ENCODE measurements around the gene PF4V1.

DNA sequence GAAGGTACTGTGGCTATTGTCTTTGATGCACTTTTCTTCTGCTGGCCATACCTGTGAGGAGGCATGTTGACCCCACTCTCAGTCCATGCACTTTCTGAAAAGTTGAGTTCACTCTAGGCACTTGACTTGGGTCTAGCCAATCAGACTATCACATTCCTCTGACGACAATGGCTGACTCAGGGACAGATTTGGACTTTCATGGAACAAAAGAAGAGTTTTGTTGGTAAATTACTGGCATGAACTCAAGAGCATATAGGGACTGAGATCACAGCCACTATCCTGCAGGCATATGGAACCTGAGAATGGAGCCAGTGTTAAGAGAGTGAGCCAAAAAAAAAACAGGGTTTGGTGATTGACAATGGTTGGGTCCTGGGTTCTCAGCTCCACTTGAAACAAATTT, 41.3 kb upstream of the PF4V1 start:
- TF ChIP-seq, protein P1, sequence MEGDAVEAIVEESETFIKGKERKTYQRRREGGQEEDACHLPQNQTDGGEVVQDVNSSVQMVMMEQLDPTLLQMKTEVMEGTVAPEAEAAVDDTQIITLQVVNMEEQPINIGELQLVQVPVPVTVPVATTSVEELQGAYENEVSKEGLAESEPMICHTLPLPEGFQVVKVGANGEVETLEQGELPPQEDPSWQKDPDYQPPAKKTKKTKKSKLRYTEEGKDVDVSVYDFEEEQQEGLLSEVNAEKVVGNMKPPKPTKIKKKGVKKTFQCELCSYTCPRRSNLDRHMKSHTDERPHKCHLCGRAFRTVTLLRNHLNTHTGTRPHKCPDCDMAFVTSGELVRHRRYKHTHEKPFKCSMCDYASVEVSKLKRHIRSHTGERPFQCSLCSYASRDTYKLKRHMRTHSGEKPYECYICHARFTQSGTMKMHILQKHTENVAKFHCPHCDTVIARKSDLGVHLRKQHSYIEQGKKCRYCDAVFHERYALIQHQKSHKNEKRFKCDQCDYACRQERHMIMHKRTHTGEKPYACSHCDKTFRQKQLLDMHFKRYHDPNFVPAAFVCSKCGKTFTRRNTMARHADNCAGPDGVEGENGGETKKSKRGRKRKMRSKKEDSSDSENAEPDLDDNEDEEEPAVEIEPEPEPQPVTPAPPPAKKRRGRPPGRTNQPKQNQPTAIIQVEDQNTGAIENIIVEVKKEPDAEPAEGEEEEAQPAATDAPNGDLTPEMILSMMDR (IDR thresholded peaks at IDR 0.05): no peak
- TF ChIP-seq POLR2AphosphoS5 (IDR thresholded peaks at IDR 0.05) (no peak), EP300 (IDR thresholded peaks at IDR 0.05) (no peak)
